HG03045 (cell line): Measurements from ENCODE around the gene CDC42SE2.

Experiments
- ATAC-seq: cut with Tn5 transposase; IDR thresholded peaks from one replicate; pipeline ENCODE4 v1.9.1; 2021; ENCODE audit warnings: mild to moderate bottlenecking, moderate library complexity; ENCODE audit not compliant: unreplicated experiment

Gene CDC42SE2

DNA sequence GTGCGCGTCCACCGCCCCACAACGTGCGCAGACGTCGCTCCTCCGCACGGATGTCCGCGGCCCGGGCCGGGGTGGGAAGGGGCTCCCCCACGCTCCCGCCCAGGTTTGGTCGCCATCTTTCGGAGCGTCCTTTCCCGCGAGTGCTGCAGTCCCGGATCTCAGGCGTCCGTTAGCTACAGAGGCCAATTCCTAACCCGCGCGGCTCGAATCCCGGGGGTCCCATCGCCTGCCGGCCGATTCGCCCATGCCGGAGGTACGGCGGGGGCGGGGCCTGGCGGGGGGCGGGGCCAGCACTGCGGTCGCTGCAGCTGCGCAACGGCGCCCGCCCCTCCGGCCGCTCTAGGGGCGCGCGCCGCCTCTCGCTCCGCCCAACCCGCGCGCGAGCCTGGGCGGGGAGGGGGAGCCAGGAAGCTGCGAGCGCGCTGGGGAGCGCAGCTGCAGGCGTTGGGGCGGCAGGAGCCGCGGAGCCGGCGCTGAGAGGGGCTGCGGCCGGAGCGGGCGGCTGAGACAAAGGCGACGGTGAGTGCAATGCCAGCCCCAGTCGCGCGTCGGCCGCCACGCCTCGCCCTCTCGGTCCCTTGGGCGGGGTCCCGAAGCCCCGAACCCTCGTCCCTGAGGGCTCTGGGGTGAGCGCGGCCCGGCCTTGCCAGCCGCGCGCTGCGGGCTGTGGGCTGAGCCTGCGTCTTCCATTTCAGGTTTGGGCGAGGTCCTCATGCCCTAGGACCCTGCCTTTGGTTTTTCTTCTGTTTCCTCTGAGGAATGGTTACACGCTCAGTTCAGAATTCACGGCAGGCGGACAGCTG lies at the start of gene CDC42SE2:
Gene CDC42SE2, plus strand, starts transcription at position 406 of the 803 bp plus-strand sequence. CDS start 95,441 bp downstream, outside the sequence.
- peak; percentile 92 for ATAC-seq

GRCh38 chr5:131214609-131215227 lies 49.1 kb upstream of the CDC42SE2 start:
- ATAC-seq = no peak

DNA sequence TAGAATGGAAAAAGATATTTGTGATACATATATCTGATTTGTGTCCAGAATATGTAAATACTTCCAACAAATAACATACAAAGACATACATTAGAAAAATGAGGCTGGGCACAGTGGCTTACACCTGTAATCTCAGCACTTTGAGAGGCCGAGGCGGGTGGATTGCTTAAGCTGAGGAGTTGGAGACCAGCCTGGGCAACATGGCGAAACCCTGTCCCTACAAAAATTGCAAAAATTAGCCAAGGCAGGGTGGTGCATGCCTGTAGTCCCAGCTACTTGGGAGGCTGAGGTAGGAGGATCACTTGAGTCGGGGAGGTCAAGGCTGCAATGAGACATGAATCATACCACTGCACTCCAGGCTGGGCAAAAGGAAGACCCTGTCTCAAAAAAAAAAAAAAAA lies 46.1 kb upstream of the CDC42SE2 start:
- no peak for ATAC-seq

- peak; percentile 53 for ATAC-seq
Observed at GRCh38 chr5:131218392-131218791, 45.5 kb upstream of the CDC42SE2 start.

DNA sequence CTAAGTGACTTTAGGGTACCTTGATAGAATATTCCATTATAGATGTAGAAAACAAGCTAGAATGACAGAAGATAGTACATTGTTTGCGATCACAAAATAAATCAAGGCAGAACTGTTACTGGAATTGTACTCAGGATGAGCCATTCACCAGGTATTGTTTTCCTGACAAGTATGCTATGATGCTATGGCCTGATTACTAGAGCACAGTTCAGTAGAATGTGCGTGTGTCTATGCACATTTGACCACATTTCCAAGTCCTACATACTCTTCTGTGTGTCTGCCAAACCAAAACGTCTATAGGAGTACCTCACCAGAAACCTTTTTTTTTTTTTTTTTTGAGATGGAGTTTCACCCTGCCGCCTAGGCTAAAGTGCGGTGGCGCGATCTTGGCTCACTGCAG lies 43.3 kb upstream of the CDC42SE2 start:
- no peak for ATAC-seq

GRCh38 chr5:131221008-131221703 lies 42.7 kb upstream of the CDC42SE2 start:
- ATAC-seq = no peak

DNA sequence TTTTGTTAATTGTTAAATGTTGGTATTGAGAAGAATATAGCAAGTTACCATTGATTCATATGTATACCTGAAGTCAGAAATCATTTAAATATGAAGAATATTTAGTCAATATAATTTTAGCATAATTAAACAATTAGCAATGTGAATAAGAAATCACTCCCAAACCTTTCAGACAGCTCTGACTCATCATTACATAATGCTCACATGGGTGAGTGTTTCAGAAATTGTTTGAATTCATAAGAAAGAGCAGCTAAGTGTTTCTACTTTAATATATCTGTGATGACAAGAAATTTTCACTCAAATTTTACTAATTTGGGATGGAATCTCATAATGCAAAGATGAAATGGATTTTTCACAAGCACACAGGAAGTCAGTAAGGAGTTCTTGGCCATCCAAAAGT lies 42.0 kb upstream of the CDC42SE2 start:
- no peak for ATAC-seq

GRCh38 chr5:131222731-131223130 lies 41.1 kb upstream of the CDC42SE2 start:
- ATAC-seq = no peak

DNA sequence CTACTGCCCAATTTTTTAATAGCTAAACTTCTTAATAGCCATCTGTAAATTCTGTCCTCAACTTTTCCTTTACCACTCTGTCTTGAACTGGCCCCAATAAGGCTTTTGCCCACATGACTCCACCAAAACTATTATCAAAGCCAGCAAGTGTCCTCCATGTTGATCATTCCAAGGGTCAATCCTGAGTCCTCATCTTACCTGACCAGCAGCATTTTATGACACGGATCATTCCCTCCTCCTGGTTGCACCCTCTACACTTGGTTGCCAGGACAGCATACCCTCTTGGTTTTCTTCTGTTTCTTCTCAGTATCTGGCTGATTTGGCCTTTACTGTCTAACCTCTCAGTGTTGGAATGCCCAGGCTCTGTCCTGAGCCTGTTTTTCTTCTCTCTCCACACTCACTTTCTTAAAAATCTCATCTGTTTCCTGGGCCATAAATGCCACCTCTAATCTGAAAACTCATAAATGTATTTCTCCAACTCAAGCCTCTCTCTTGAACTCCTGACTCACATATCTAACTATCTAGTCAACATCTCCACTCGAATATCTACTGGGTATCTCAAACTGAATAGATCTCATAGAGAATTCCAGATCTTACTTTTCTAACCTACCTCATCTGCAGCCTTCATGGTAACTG lies 40.0 kb upstream of the CDC42SE2 start:
- no peak for ATAC-seq

GRCh38 chr5:131224387-131225201 lies 39.3 kb upstream of the CDC42SE2 start:
- ATAC-seq = peak; percentile 77

DNA sequence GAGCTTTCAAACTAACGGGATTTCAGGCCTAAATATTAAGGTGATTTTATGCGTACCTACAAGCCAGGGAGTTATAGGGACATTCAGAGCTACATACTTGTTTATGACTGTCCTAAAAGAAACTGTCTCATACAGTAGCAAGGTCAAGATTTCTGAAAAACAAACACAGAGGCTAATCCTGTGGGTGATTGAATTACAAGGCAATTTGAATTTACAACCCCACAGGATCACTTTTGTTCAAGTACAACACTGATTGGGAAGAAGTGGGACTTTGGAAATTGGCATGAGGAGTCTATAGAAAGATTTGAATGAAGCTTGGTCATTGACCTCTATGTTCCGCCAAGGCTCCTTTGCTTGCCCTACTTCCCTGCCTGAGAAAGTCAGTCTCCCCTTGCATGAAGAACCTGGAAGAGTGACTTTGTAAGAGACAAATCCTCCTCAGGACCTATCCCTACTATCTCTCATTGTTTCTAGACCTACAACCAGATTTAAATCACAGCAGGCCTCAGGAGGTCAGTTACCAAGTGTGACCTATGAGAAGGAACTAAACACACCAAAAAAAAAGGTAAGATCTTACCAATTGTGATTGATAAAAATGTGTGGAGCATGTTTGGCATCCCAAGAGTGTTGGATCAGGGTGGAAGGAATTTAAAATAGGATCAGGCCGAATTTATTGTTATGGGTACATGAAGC lies 38.4 kb upstream of the CDC42SE2 start:
- no peak for ATAC-seq

- no peak for ATAC-seq
Observed at GRCh38 chr5:131226899-131227298, 37.0 kb upstream of the CDC42SE2 start.

DNA sequence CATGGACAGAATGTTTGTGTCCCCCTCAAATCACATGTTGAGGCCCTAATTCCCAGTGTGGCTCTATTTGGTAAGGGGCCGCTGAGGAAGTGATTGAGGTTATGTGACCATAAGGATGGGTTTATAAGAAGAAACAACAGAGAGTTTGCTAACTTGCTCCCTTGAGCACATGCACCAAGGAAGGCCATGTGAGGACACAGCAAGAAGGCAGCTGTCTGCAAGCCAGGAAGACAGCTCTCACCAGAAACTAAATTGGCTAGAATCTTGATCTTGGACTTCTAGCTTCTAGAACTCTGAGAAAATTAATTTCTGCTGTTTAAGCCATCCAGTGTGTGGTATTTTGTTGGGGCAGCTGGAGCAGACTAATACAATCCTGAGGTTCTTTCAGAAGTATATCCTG lies 35.2 kb upstream of the CDC42SE2 start:
- ATAC-seq = no peak

DNA sequence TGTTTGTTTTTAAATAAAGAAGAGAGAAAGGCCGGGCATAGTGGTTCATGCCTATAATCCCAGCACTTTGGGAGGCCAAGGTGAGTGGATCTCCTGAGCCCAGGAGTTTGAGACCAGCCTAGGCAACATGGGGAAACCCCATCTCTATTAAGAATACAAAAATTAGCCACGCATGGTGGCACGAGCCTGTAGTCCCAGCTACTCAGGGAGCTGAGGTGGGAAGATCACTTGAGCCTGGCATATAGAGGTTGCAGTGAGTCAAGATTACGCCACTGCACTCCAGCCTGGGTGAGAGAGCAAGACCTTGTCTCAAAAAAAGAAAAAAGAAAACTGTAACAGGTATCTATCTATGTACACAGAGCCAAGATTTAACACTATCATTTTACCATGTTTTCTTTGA lies 34.2 kb upstream of the CDC42SE2 start:
- no peak for ATAC-seq

- peak; percentile 67 for ATAC-seq
Observed at GRCh38 chr5:131230406-131230805, 33.4 kb upstream of the CDC42SE2 start.

DNA sequence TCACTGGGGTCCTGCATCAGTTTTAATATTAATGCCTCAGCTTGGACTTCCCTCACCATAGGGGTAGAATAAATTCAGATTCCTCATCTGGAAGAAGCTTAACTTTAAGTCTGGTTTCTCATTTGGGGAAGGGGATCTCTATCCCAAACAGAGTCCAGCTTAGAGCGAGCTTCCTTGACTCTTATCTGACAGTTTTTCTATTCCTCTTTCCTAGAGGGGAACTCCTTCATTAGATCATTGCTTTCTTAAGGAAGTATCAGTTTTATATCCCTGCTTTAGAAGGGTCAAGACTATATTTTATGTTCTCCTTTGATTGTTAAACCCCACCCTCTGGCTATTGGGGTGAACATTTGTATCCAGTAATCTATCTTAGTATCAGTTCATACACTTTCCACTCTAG lies 24.2 kb upstream of the CDC42SE2 start:
- ATAC-seq = no peak

GRCh38 chr5:131242728-131243255 lies 21.1 kb upstream of the CDC42SE2 start:
- ATAC-seq = no peak

DNA sequence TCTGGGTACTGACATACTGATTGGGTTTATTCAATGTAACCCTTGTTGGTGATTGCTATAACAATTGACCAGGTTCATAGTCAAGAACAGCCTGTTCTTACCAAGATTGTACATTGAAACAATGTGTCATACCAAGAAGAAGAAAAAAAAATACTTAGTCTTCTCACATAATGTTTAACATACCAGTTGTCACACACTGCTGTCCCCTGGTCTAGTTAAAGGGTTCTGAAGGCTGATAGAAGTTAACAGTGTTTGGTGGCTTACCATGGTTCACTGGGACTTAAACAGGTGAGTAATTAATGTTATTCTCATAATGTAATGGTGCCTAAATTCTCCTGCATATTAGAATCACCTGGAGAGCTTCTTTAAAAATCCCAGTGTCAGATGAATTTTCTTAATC lies 18.5 kb upstream of the CDC42SE2 start:
- no peak for ATAC-seq

GRCh38 chr5:131245948-131246347 lies 17.9 kb upstream of the CDC42SE2 start:
- no peak for ATAC-seq

DNA sequence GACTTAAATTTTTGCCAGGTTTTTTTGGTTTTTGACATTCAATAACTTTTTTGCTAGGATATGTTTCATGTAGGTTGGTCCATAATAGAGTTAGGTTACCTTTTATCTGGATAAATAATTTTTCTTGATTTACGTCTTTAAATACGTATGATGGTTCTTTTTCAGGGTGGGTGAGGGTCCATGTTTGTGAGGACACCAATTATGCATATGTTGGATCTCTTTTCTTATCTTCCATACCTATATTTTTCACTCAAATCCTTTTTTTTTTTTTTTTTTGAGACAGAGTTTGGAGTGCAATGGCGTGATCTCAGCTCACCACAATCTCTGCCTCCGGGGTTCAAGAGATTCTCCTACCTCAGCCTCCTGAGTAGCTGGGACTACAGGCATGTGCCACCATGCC lies 17.3 kb upstream of the CDC42SE2 start:
- ATAC-seq = no peak
